ENCODE data around the gene PIPOX.

DNA sequence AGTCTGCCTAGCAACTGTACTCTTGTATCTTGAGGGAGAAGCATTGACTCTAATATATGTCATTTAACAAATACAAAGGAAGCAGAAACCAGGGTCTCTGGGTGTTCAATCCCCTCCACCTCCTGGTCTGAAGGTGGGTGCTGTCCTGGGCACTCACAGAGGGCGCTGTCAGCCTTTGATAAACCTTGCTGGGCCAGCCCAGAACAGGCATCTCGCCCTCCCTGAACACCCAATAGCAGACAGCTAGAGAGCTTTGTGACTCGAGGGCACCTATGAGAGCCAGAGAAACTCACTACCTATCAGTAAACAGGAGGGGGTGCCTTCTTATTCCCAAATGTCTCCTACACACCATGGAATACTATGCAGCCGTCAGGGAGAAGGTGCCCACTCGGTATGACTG lies 6.4 kb upstream of the PIPOX start:
- TF ChIP-seq POLR2A (IDR thresholded peaks at IDR 0.05; ENCODE audit: low read length) (no peak), GATA1 (IDR thresholded peaks at IDR 0.05; ENCODE audit: low read depth, low read length) (no peak)
